Measurements from ENCODE around the gene LGMN. TPM values are rescaled to one million over a fixed set of nuclear protein-coding genes. Genes with fewer than 3 reads are reported as not detected.

The LGMN gene
- total RNA-seq, 2 experiments from 2014 or later = 22.1 to 27.7 TPM

- H3K79me2 ChIP-seq (ENCODE audit: insufficient read depth, low read depth, low read length) = no peaks in the 10 kb centered on the region
- no peak overlapping the region for H3K4me3 ChIP-seq (ENCODE audit: low read depth, low read length, poor library complexity, severe bottlenecking)
- BruUV-seq (replicated peaks) = no TSS peak
- CTCF ChIA-PET (ENCODE audit: unreplicated experiment) = no interaction called here
- intact Hi-C loops (cut with micrococcal nuclease; ENCODE audit: unreplicated experiment) = no loop called here
- no peak for DNase-seq (ENCODE audit: low spot score)
- H3K36me3 ChIP-seq (ENCODE audit: insufficient read depth, low read length) = peaks cover 8% of the 10 kb centered on the region; the same call in 1 of the 2 replicates
- POLR2A ChIA-PET = no interaction called here
- H3K9me3 ChIP-seq (ENCODE audit: low read length) = no peaks in the 10 kb centered on the region
- H3K4me1 ChIP-seq (ENCODE audit: insufficient read depth, low read length, poor library complexity, severe bottlenecking) = no peaks in the 10 kb centered on the region
- H3K27ac ChIP-seq (ENCODE audit: low read depth, low read length, poor library complexity, severe bottlenecking) = no peak overlapping the region
- no peak overlapping the region for H2AFZ ChIP-seq (ENCODE audit: low read length)
- TF ChIP-seq CTCF (conservative IDR thresholded peaks at IDR 0.05; ENCODE audit: low read length) (no peak), EZH2phosphoT487 (IDR thresholded peaks at IDR 0.05; ENCODE audit: borderline replicate concordance, low read depth, low read length) (no peak)
- no peak overlapping the region for H3K4me2 ChIP-seq (ENCODE audit: low read length)
- H4K20me1 ChIP-seq (ENCODE audit: insufficient read depth, low read length) = no peaks in the 10 kb centered on the region
- H3K9me2 ChIP-seq (ENCODE audit: insufficient read depth, low read length) = no peaks in the 10 kb centered on the region
These were observed 38.5 kb downstream of the LGMN start for GRCh38 chr14:92710001-92710341.

- ChIA-PET CTCF (ENCODE audit: unreplicated experiment) (no interaction called here), POLR2A (interaction anchor here (0.6 kb wide), 1 partner anchor 211 kb away, joined by 6 read pairs; no protein-coding TSS in a partner anchor)
- peaks cover 8% of the 10 kb centered on the region; the same call in 1 of the 2 replicates for H3K36me3 ChIP-seq (ENCODE audit: insufficient read depth, low read length)
- no peaks in the 10 kb centered on the region for H4K20me1 ChIP-seq (ENCODE audit: insufficient read depth, low read length)
- no peaks in the 10 kb centered on the region for H3K9me3 ChIP-seq (ENCODE audit: low read length)
- no peaks in the 10 kb centered on the region for H3K9me2 ChIP-seq (ENCODE audit: insufficient read depth, low read length)
- no peaks in the 10 kb centered on the region for H3K79me2 ChIP-seq (ENCODE audit: insufficient read depth, low read depth, low read length)
- no peak overlapping the region for H2AFZ ChIP-seq (ENCODE audit: low read length)
- H3K4me1 ChIP-seq (ENCODE audit: insufficient read depth, low read length, poor library complexity, severe bottlenecking) = peaks cover 4% of the 10 kb centered on the region
- BruUV-seq (replicated peaks) = no TSS peak
- intact Hi-C loops (cut with micrococcal nuclease; ENCODE audit: unreplicated experiment) = no loop called here
- H3K4me2 ChIP-seq (ENCODE audit: low read length) = no peak overlapping the region
- no peak overlapping the region for H3K27ac ChIP-seq (ENCODE audit: low read depth, low read length, poor library complexity, severe bottlenecking)
- no peak for TF ChIP-seq CTCF (conservative IDR thresholded peaks at IDR 0.05; ENCODE audit: low read length)
- TF ChIP-seq EZH2phosphoT487 (IDR thresholded peaks at IDR 0.05; ENCODE audit: borderline replicate concordance, low read depth, low read length) = no peak
- H3K4me3 ChIP-seq (ENCODE audit: low read depth, low read length, poor library complexity, severe bottlenecking) = no peak overlapping the region
- DNase-seq (ENCODE audit: low spot score) = no peak
These were observed 39.0 kb downstream of the LGMN start for GRCh38 chr14:92709340-92710000.

GRCh38 chr14:92706386-92706785, 42.0 kb downstream of the LGMN start:
- intact Hi-C loops (cut with micrococcal nuclease; ENCODE audit: unreplicated experiment) = no loop called here
- TF ChIP-seq CTCF (conservative IDR thresholded peaks at IDR 0.05; ENCODE audit: low read length) (no peak), EZH2phosphoT487 (IDR thresholded peaks at IDR 0.05; ENCODE audit: borderline replicate concordance, low read depth, low read length) (no peak)
- Histone ChIP-seq H3K9me2 (ENCODE audit: insufficient read depth, low read length) (no peaks in the 10 kb centered on the region), H3K79me2 (ENCODE audit: insufficient read depth, low read depth, low read length) (no peaks in the 10 kb centered on the region), H3K4me1 (ENCODE audit: insufficient read depth, low read length, poor library complexity, severe bottlenecking) (peaks cover 18% of the 10 kb centered on the region), H3K27ac (ENCODE audit: low read depth, low read length, poor library complexity, severe bottlenecking) (no peak overlapping the region), H3K4me2 (ENCODE audit: low read length) (no peak overlapping the region), H2AFZ (ENCODE audit: low read length) (no peak overlapping the region), H3K9me3 (ENCODE audit: low read length) (no peaks in the 10 kb centered on the region), H3K4me3 (ENCODE audit: low read depth, low read length, poor library complexity, severe bottlenecking) (no peak overlapping the region), H4K20me1 (ENCODE audit: insufficient read depth, low read length) (no peaks in the 10 kb centered on the region), H3K36me3 (ENCODE audit: insufficient read depth, low read length) (peaks cover 10% of the 10 kb centered on the region; the same call in 1 of the 2 replicates)
- no TSS peak for BruUV-seq (replicated peaks)
- ChIA-PET CTCF (ENCODE audit: unreplicated experiment) (no interaction called here), POLR2A (no interaction called here)
- DNase-seq (ENCODE audit: low spot score) = no peak
